Smooth muscle cell (in vitro differentiated cells): ENCODE data around the gene OLR1. TPM values are rescaled to one million over a fixed set of nuclear protein-coding genes. Genes with fewer than 3 reads are reported as not detected.

Source experiments
- DNase-seq: peaks from one replicate; lab custom pipeline; 2025; ENCODE audit not compliant: unreplicated experiment; lab: John Stamatoyannopoulos, UW
- H2AFZ ChIP-seq: fragments of 200-600 bp; sonication (generic); 2 replicates; pipeline ENCODE4 v1.6.0; 2016; ENCODE audit warnings: antibody characterized with exemption, low read depth, mild to moderate bottlenecking
- H3F3A ChIP-seq: fragments of 200-600 bp; sonication (generic); 2 replicates; pipeline ENCODE4 v1.6.0; 2017; ENCODE audit warnings: antibody characterized with exemption, low read depth
- H3K27ac ChIP-seq: fragments of 200-600 bp; sonication (generic); 2 replicates; pipeline ENCODE4 v1.5.1; 2016; ENCODE audit warnings: low read depth, mild to moderate bottlenecking
- H3K27me3 ChIP-seq: fragments of 200-600 bp; sonication (generic); 2 replicates; pipeline ENCODE4 v1.6.1; 2016; ENCODE audit warnings: low read depth, mild to moderate bottlenecking
- H3K36me3 ChIP-seq: fragments of 200-600 bp; sonication (generic); 2 replicates; pipeline ENCODE4 v1.5.1; 2016; ENCODE audit warnings: low read depth
- H3K4me1 ChIP-seq: fragments of 200-600 bp; sonication (generic); 2 replicates; pipeline ENCODE4 v1.5.1; 2016; ENCODE audit warnings: low read depth
- H3K4me2 ChIP-seq: fragments of 200-600 bp; sonication (generic); 2 replicates; pipeline ENCODE4 v1.6.0; 2016; ENCODE audit warnings: mild to moderate bottlenecking
- H3K4me3 ChIP-seq: fragments of 200-600 bp; sonication (generic); 2 replicates; pipeline ENCODE4 v1.5.1; 2016; ENCODE audit warnings: mild to moderate bottlenecking
- H3K79me2 ChIP-seq: fragments of 200-600 bp; sonication (generic); 2 replicates; pipeline ENCODE4 v1.6.0; 2016; ENCODE audit warnings: low read depth, mild to moderate bottlenecking
- H3K9ac ChIP-seq: fragments of 200-600 bp; sonication (generic); 2 replicates; pipeline ENCODE4 v1.6.0; 2016; ENCODE audit warnings: low read depth
- H3K9me3 ChIP-seq: fragments of 200-600 bp; sonication (generic); replicated peaks from 2 replicates; pipeline ENCODE4 v1.5.1; 2016; ENCODE audit warnings: low read depth
- H4K20me1 ChIP-seq: fragments of 200-600 bp; sonication (generic); 2 replicates; pipeline ENCODE4 v1.6.0; 2016; ENCODE audit warnings: low read depth
- WGBS: methylation state at CpG from one replicate; pipeline ENCODE4 v1.1.7; 2016; ENCODE audit warnings: low lambda C conversion rate; 5-methylcytosine and 5-hydroxymethylcytosine counted together
- polyA plus RNA-seq: library from polyadenylated mRNA; unstranded; fragments of >200 nt; fragmentation: Nextera tagmentation; extraction: Ambion mirVana; gene quantifications from 2 replicates; pipeline ENCODE4 v1.2.1, GENCODE V29; 2016
- total RNA-seq: library from RNA; depleted of rRNA; stranded (reverse); fragments of >200 nt; gene quantifications from 2 replicates; pipeline ENCODE4 v1.2.3, GENCODE V29; 2014
- TF ChIP-seq, protein P1 (sequence below): fragments of 200-600 bp; sonication (generic); IDR thresholded peaks from 2 replicates; pipeline ENCODE4 v1.5.1; 2017; ENCODE audit warnings: borderline replicate concordance, mild to moderate bottlenecking, antibody characterized with exemption; ENCODE audit not compliant: insufficient read depth, poor library complexity, severe bottlenecking

The OLR1 gene
- total and polyA plus RNA-seq, 2 experiments from 2014 or later, result 5.4 to 7.4 TPM

DNA sequence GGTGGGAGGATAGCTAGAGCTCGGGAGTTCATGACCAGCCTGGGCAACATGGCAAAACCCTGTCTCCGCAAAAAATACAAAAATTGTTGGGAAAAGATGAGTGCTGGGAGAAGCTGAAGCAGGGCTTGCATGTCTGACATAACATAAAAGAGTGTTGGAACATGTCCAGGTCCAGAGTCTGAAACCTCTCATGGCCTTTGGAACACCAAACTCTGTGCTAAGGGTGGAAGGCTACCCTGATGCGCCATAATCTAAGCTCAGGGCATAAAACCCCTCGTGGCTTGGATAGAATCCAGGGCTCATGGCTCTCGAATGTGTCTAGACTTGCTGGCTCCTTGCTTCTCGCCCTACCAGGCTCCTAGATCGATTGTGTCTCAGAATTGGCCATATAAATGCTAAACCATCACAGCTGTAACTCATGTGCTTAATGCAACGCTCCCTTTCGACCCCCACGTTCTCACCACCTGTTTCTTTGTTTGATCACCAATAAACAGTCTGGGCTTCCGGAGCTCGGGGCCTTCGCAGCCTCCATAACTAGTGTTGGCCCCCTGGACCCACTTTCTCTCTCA, 35.2 kb downstream of the OLR1 start:
- TF ChIP-seq, protein P1, sequence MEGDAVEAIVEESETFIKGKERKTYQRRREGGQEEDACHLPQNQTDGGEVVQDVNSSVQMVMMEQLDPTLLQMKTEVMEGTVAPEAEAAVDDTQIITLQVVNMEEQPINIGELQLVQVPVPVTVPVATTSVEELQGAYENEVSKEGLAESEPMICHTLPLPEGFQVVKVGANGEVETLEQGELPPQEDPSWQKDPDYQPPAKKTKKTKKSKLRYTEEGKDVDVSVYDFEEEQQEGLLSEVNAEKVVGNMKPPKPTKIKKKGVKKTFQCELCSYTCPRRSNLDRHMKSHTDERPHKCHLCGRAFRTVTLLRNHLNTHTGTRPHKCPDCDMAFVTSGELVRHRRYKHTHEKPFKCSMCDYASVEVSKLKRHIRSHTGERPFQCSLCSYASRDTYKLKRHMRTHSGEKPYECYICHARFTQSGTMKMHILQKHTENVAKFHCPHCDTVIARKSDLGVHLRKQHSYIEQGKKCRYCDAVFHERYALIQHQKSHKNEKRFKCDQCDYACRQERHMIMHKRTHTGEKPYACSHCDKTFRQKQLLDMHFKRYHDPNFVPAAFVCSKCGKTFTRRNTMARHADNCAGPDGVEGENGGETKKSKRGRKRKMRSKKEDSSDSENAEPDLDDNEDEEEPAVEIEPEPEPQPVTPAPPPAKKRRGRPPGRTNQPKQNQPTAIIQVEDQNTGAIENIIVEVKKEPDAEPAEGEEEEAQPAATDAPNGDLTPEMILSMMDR, result no peak
- Histone ChIP-seq H3K79me2 (no peaks in the 10 kb centered on the region), H3K4me1 (no peaks in the 10 kb centered on the region), H3K4me2 (no peak overlapping the region), H3K4me3 (no peak overlapping the region), H4K20me1 (no peaks in the 10 kb centered on the region), H3K9me3 (no peaks in the 10 kb centered on the region), H3K27ac (no peak overlapping the region), H3F3A (peaks cover 7% of the 10 kb centered on the region), H3K27me3 (peaks cover 6% of the 10 kb centered on the region), H3K9ac (no peak overlapping the region), H2AFZ (no peak overlapping the region), H3K36me3 (no peaks in the 10 kb centered on the region)
- 83% methylated on average over 13 of the region's 13 CpGs for WGBS
- no peak for DNase-seq

DNA sequence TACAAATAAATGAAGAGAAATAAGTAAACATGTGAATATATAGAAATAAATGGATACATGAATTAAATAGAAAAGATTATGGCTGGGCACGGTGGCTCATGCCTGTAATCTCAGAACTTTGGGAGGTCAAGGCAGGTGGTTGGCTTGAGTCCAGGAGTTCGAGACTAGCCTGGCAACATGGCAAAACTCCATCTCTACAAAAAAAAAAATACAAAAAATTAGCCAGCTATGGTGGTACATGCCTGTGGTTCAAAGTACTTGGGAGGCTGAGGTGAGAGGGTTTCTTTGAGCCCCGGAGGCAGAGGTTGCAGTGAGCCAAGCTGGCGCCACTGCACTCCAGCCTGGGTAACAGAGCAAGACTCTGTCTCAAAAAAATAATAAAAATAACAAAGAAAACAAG, 36.8 kb downstream of the OLR1 start:
- WGBS, result 99% methylated on average over 4 of the region's 4 CpGs
- Histone ChIP-seq H3K36me3 (no peaks in the 10 kb centered on the region), H3K4me2 (no peak overlapping the region), H3K79me2 (no peaks in the 10 kb centered on the region), H3K9ac (no peak overlapping the region), H3K4me1 (no peaks in the 10 kb centered on the region), H3K4me3 (no peak overlapping the region), H3K27ac (no peak overlapping the region), H3K9me3 (no peaks in the 10 kb centered on the region), H3K27me3 (peaks cover 6% of the 10 kb centered on the region), H2AFZ (no peak overlapping the region), H3F3A (peaks cover 7% of the 10 kb centered on the region), H4K20me1 (no peaks in the 10 kb centered on the region)
- no peak for DNase-seq
- TF ChIP-seq, protein P1, result no peak

DNA sequence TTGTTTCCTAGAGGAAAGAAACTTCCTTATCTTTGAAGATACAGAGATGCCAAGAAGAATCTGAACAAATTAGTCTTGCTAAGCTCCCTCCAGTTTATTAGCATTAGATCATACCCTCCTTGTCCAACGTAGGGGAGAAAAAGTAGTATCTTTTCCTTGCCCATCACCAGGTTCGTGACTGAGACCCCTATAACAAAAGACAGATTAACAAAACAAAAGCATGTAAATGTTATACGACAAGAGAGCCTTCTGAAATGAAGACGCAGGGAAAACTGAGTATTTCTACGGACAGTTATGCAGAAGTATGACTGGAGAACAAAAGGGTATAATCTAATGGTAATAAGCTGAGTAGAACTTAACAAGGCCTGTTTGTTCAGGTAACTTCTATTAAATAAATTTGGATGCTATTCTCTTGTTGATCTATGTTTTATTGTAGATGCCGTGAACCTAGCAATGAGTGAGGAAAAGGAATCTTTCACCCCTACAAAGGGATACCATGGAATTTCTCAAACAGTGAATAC, 39.0 kb downstream of the OLR1 start:
- Histone ChIP-seq H3K4me3 (no peak overlapping the region), H2AFZ (no peak overlapping the region), H3K9me3 (no peaks in the 10 kb centered on the region), H4K20me1 (no peaks in the 10 kb centered on the region), H3K9ac (no peak overlapping the region), H3K27me3 (peaks cover 10% of the 10 kb centered on the region), H3K4me2 (no peak overlapping the region), H3K4me1 (no peaks in the 10 kb centered on the region), H3K36me3 (no peaks in the 10 kb centered on the region), H3K79me2 (no peaks in the 10 kb centered on the region), H3F3A (peaks cover 7% of the 10 kb centered on the region), H3K27ac (no peak overlapping the region)
- TF ChIP-seq, protein P1, result no peak
- WGBS, result 39% methylated on average over 6 of the region's 6 CpGs
- no peak for DNase-seq

- no peak overlapping the region for H3K4me2 ChIP-seq
- no peak overlapping the region for H3K4me3 ChIP-seq
- H3K9ac ChIP-seq, result no peak overlapping the region
- H3K9me3 ChIP-seq, result no peaks in the 10 kb centered on the region
- H2AFZ ChIP-seq, result peak overlapping the region; percentile 9
- no peaks in the 10 kb centered on the region for H3K4me1 ChIP-seq
- H3K27ac ChIP-seq, result no peak overlapping the region
- no peaks in the 10 kb centered on the region for H3K36me3 ChIP-seq
- H4K20me1 ChIP-seq, result no peaks in the 10 kb centered on the region
- TF ChIP-seq, protein P1, result no peak
- H3K79me2 ChIP-seq, result no peaks in the 10 kb centered on the region
- WGBS, result 41% methylated on average over 2 of the region's 2 CpGs
- peaks cover 15% of the 10 kb centered on the region for H3K27me3 ChIP-seq
- DNase-seq, result no peak
- peaks cover 7% of the 10 kb centered on the region for H3F3A ChIP-seq
These were observed 40.7 kb downstream of the OLR1 start for GRCh38 chr12:10131111-10131690.
